NCI-H526 treated with DMSO at 0.1 percent for 48 hours (cell line): ENCODE data around the gene PPP1R13B.

Source experiments
- DNase-seq: peaks from one replicate; lab custom pipeline; 2025; lab: John Stamatoyannopoulos, UW

Gene PPP1R13B

DNA sequence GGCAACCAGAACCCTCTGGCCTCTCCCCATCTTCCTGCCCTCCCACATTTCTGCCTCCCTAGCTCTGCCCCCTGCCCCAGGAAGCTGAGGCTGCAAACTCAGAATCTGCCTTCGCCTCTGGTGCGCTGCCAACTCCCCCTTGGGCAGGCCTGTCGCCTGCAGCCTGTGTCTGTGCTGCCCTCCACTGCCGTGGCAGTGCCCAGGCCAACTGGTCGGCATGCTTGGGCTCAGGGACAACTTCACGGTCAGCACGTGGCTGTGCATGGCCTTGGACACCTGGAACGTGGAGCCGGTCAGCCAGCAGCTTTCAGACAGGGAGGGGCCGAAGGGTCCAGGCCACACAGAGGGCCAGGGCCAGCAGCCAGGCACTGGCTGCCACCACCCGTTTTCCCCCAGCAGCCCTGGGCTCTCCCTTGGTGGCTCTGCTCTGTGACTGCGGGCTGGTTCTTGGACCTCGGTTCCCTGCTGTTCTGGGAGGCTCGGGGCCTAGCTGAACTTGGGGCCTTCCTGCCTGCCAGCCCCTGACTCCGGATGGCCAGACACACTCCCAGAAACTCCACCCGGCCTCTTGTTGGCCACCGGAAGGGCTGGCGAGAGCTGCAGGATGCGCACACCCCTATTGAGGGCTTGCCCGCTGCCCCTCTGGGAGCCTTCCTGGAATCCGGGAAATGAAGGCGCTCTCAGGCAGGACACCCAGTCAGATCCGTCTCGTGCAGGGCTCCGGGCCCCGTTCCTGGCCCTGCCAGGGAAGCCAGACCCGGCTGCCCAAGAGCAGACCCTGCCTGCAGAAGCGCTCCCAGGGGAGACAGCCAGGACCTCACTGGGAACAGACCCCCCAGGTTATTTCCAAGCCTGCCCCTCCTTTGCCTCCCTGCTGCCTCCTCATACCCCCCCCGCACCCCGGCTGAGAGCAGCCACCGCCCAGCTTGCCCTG lies 34.2 kb upstream of the PPP1R13B start:
- DNase-seq, result no peak

DNA sequence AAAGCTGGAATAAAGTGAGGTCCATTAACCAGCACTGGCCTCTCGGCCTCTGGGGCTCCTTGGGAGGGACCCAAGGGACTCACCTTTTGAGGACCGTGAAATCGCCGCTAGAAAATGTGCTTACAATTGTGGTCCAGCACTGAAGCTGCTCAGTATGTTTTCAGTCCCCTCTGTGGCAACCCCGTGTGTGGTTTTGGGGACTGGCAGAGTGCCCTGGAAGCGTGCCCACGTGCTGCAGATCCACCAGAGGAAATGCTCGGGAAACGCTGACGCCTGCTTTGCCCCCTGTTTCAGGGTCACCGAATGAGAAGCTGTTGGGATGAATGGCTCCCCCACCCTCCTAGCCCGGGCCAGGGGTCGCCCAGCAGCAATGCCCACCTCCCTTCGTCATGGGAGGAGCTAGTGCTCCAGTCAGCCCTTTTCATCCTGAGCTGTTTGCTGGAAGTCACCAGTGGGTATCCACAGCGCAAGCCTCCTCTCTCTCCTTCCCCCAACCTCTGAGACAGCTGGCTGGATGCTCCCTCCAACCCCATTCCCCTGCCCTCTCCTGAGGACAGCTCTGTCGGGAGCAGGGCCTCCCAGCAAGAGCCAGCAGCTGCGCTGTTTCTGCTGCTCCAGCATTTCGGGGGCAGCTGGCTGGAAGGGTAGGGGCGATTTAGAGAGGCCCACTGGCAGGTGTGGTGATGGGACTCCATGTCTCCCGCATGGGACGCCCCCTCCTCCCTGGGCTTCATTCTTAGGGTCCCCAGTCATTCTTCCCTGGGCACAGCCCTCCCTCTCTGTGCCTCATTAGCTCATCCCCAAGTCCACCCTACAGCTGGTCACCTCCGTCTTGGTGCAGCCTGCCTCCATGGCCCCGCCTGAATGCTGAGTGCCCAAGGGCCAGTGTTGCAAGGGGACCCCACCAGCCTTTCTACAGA lies 33.2 kb upstream of the PPP1R13B start:
- DNase-seq, result no peak

DNA sequence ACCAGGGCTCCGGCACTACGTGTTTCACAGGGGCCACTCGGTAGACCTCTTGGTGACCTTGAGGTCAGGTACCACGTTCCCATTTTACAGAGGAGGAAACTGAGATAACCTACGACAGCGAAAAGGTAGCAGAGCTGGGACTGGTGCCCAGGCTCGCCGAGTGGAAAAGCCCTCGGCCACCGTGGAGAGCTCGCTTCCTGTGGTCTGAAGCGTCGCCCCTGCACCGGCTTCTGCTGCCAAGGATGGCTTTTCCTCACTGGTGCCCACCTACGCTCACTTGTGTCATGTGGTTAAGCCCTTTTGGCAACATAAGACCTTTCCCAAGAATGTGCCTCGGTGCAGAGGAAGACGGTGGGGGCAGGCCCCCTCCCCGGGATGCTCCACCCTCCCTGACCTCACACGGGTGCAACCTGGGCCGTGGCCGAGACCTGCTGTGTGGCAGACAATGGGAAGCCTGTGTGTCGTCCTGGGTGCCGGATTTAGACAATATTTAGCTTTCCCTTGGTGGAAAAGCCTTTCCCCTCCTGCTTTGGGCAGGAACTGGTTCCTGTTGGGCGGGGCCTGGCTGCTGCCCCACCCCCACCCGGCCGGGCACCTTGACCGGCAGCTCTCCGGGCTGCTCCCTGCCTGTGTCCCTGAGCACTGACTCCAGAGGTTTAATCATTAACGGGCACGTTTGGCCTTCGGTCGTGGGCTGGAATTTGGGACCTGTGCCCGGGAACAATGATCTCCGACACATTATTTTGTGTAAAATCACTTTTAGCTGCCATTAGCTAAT lies 32.4 kb upstream of the PPP1R13B start:
- DNase-seq, result no peak

DNA sequence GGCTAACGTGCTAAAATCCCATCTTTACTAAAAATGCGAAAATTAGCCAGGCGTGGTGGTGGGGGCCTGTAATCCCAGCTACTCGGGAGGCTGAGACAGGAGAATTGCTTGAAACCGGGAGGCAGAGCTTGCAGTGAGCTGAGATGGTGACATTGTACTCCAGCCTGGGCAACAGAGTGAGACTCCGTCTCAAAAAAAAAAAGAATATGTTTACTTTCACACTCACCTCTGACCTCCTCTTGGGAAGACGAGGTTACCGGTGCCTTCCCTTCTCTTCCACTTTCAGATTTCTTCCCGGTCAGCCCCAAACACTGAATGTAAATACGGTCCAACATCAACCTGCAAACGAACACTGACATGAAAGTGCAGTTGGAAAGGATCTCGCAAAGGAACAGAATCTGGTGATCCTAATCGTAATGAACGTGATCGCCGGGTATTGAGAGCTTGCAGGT lies 31.8 kb upstream of the PPP1R13B start:
- no peak for DNase-seq

DNA sequence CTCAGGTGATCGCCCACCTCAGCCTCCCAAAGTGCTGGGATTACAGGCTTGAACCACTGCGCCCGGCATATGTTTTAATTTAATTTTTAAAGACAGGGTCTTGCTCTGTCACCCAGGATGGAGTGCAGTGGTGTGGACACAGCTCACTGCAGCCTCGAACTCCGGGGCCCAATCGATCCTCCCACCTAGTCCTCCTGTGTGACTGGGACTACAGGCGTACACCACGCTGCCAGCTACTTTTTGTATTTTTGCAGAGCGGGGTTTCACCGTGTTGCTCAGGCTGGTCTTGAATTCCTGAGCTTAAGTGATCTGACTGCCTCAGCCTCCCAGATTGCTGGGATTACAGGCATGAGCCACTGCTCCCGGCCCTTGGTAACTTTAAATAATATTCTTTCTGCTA lies 30.8 kb upstream of the PPP1R13B start:
- no peak for DNase-seq

DNA sequence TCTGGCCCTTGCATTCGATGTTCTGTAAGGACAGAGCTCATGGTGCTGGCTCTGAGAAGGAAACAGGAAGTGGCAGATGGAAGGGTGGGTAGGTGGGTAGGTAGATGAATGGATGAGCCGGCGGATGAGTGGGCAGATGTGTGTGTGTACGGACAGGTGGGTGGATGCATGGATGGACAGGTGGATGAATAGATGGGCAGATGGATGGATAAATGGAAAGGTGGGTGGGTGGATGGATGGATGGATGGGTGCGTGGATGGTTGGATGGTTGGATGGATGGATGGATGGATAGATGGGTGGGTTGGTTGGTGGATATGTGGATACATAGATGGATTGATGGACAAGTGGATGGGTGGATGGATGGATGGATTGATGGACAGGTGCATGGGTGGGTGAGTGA lies 27.6 kb upstream of the PPP1R13B start:
- DNase-seq, result no peak

DNA sequence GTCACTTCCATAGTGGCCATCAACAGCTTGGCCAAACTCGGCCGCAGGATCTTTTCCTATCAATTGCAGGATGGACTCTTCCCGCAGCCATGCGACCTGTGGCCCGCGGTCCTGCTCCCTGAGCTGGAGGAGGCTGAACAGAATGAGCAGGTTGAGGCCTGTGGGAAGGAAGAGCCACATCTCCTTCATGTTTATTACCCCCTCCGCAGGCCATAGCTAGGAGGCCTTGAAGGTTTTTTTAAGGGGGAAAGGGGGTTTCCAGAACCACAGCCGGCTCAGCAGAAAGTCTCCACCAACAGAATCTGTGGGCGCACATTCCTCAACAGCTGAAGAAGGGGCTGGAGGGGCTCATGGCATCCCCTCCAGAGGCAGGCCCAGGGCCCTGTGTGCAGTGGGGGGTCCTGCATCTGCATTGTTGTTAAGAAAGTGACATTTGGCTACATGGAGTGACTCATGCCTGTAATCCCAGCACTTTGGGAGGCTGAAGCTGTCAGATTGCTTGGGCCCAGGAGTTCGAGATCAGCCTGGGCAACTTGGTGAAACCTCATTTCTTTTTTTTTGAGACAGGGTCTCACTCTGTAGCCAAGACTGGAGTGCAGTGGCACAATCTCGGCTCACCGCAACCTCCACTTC lies 25.2 kb upstream of the PPP1R13B start:
- no peak for DNase-seq

DNA sequence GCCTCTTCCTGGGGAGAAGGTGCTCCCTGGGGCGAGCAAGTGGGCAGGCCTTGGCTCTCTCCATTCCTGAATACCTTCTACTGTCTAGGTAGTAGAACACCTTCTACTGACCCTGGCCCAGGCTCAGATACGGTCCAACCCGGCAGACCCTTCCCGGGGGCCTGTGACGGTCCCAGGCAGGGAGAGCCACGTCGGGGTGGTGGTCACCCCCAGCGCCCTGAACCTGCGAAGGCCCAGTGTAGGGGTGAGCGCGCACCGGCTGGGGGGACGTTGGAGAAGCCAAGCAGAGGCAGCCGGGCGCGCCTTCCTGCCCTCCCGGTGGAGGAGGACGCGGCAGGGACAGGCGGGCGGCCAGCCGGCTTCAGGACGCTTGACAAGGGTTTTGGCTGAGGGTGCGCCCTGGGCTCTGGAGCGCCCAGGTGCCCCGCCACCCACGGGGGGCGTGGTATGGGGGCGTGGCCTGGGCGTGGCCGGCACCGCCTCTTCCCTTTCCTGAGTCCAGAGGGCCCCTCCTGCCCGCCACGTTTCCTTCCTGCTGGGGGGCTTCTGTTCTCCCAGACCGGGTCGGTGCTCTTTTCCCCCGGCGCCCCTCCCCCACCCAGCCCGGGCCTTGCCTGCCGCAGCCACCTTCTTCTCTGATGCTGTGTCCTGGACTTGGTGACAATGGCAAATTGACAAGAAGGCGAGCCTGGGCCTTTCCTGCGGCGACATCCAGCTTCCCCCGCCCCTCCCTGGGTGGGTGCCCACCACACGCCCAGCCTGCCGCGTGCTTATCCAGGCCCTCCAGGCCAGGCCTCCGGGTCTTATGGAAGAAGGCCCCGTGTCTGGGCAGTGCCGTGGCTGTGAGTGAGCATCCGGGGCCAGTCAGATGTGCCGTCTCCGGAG lies 24.5 kb upstream of the PPP1R13B start:
- no peak for DNase-seq

DNA sequence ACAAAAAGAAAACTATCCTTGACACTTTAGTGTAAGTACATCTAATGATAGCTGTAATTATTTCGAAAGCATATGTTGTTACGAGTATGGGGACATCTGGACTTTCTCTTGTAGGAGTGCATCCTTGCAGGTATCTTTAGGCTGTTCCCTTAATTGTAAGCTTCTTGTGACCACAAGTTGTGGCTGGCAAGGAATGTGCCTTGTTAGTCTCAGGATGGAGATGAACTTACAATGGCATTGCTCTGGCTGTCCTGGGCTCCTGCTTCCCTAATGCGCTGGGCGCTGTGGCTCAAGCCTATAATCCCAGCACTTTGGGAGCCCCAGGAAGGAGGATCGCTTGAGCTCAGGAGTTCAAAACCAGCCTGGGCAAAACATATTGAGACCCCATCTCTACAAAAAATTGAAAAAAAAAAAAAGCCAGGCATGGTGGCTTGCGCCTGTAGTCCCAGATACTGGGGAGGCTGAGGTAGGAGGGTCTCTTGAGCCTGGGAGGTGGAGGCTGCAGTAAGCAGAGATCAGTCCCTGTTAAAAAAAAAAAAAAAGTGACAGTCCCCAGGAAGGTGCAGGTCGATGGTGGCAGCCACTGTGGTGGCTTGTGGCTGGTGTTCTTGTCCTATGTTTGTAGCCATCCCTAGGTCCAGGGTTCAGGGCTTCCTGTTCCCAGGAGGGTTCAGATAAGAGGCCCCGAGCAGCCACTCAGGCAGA lies 23.7 kb upstream of the PPP1R13B start:
- DNase-seq, result no peak

DNA sequence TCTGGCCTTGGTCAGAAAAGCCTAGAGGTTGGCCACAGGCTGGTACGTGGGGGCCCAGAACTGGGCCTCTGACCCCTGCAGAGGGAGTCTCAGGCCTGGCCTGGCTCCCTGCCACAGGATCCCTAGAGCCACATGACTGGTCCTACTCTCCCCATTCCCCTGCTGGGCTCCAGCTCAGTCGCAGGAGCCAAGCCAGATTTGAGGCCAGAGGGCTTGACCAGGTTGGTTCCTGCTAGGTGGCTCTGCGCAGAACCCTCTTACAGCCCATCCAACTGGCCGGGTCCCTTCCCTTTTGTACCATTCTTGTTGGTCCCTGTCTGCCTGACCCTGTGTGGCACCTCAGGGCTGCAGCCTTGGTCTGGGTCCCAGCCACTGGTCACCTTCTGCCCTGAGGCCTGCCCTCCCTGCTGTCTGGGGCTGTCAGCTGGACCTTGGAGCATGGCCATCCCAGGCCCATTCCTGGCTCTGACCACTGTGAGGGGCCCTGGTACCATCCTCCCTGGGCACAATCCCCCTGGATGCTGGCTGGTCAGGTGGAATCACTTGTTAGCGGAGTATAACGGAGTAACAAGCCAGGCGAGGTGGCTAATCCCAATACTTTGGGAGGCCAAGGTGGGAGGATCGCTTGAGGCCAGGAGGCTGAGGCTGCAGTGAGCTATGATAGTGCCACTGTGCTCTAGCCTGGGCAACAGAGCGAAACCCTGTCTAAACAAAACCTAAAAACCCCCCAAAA lies 22.9 kb upstream of the PPP1R13B start:
- no peak for DNase-seq

DNA sequence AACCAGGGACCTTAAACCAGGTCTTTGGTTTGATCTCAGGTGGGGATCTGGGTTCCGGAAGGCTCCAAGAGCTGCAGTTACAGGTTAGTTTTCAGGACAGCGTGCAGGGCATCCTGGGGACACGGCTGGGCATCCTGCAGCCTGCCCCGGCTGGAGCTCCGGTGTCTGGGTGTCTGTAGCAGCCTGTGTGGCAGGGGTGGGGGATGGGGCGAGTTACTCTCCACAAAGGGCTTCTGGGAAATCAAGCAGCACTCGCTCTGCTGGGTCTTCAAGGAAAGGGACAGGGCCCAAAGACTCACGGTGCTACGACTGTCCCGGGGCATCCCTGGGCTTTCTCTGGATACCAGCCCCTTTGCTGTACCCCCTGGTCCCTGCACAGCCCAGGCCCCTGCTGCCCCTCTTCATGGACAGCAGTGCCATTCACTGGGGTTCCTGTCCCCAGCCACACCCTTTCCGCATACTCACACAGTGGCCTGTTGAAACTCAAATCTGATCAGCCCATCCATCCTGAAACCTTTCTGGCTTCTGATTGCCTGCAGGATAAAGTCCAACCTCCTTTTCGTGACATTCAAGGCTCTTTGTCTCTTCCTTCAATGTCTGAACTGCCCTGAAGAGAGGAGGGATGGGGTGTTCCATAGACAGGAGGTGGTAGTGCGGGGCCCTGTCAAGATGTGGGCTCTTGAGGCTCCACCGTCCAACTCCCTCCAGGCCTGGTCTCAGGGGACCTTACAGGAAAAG lies 22.2 kb upstream of the PPP1R13B start:
- no peak for DNase-seq

DNA sequence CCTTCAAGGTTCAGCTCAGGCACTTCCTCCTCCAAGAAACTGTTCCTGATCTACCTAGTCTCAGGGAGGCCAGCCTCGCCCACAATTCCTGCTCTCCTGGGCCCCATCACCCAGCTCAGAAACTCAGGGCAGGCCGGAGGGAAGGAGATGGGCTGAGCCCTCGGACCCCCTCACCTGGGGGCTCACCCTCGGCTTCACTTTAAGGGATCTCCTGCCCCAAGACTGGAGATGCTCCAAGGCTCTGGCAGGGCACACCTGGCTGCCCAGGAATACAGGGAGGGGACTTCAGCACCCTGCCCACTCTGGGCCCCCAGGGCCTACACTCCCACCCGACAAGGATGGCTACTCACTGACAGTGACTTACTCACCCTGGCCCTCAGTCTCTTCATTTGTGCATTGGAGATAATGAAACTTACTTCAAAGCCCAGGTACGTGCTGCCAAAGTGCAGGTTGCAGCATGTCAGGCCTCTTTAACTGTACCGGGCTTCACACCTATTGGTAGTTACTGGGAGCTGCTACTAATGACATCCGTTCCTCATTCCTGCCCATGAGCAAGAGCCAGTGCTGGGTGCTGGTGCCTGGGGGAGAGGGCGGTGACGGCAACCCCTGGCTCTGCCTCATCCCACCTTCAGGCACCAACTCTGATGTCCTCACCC lies 21.0 kb upstream of the PPP1R13B start:
- no peak for DNase-seq

DNA sequence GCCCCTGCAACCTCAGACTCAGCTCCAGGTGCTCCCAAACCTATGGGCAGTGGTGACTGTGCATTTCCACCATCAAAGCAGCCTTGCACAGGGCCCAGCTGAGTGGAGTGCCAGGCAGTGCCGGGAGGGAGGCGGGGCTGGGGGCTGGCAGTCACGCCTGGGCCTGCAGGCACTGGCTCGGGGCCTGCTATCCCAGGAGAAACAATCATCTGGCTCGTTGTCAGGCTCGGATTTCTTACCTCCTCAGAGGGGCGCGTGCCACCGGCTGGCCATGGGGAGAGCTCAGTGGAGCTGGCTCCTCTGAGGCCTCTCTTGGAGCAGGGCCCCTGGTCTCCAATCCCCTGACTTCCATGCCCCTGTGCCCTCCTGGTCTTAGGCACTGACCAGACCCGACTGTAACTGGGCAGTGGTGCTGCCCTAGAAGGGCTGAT lies 20.2 kb upstream of the PPP1R13B start:
- no peak for DNase-seq

DNA sequence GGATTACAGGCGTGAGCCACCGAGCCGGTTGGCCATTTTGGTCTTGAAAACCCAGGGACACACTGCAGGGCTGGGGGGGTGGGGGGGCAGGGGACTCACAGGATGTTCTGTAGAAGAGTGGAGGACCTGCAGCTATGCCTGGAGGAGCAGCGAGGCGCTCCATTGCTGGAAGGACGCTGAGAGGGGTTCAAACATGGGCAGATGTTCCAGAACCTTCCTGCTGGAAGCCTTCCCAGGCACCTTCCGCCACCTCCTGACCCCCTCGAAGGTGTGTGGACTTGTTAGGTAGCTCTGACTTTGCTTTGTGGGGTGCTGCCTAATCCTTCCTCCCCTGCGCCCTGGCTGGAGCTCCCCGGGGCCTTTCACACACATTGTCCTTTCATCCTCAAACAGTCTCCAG lies 19.6 kb upstream of the PPP1R13B start:
- DNase-seq, result no peak

DNA sequence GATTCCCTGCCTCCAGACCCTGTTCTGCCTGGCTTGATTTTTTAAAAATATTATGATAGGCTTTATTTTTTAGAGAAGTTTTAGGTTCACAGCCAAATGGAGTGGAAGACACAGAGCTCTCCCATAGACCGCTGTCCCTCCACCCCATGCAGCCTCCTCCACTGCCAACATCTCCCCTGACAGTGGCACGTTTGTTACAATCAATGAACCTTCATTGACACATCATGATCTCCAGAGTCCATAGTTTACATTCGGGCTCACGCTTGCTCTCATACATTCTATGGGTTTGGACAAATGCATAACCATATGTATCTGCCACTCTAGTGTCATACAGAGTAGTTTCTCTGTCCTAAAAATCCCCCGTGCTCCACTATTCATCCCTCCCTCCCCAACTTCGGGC lies 15.9 kb upstream of the PPP1R13B start:
- no peak for DNase-seq

DNA sequence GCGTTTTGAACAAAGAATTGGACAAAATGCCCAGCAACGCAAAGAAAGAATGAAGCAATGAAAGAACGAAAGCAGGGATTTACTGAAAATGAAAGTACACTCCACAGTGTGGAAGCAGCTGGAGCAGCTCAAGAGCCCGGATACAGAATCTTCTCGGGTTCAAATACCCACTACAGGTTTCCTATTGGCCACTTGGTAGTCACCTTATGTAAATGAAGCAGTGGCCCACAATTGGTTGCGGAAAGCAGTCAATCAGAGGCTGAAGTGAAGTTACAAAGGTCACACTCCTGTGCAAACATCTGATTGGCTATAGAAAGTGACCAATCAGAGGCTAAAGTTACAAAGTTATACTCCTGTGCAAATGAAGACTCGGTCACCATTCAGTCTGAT lies 15.0 kb upstream of the PPP1R13B start:
- DNase-seq, result no peak

DNA sequence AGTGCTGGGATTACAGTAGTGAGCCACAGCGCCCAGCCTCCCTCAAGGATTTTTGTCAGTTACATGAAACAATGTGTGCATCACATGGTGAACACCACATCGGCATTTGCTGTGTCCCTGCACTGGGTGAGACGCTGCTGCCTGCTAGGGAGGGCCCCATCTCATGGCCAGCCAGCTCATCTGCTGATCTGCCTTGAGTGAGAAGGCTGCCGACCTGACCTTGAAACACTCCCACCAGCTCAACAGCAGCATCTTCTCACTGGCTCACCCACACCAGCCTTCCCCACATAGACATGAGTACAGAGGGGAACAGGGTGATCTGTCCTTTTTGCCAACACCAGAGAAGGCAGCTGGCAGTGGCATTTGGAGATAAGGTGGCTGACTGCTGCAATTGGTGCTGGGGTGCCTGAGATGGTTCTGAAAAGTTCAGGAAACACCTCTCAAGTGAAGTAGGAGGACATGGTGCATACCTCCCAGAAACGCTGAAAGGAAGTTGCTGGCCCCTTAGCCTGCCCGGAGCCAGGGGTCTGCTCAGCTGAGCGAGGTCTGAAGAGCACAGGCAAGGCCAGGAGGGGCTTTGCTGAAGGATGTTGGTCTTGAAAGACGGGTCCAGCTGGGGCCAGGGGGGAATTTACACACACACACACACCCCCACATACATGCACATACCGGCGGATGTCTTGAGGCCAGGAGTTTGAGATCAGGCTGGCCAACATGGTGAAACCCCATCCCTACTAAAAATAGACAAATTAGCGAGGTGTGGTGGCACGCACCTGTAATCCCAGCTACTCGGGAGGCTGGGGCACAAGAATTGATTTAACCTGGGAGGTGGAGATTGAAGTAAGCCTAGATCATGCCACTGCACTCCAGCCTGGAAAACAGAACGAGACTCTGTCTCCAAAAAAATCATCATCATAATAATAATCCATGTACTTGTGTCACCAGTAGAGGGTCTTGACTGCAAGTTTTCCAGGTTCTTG lies 14.3 kb upstream of the PPP1R13B start:
- no peak for DNase-seq
